ENCODE measurements around the gene GATAD2A. TPM values are rescaled to one million over a fixed set of nuclear protein-coding genes. Genes with fewer than 3 reads are reported as not detected.

GATAD2A gene
- total RNA-seq, 1 donor from 2014 or later: 39.9 TPM

DNA sequence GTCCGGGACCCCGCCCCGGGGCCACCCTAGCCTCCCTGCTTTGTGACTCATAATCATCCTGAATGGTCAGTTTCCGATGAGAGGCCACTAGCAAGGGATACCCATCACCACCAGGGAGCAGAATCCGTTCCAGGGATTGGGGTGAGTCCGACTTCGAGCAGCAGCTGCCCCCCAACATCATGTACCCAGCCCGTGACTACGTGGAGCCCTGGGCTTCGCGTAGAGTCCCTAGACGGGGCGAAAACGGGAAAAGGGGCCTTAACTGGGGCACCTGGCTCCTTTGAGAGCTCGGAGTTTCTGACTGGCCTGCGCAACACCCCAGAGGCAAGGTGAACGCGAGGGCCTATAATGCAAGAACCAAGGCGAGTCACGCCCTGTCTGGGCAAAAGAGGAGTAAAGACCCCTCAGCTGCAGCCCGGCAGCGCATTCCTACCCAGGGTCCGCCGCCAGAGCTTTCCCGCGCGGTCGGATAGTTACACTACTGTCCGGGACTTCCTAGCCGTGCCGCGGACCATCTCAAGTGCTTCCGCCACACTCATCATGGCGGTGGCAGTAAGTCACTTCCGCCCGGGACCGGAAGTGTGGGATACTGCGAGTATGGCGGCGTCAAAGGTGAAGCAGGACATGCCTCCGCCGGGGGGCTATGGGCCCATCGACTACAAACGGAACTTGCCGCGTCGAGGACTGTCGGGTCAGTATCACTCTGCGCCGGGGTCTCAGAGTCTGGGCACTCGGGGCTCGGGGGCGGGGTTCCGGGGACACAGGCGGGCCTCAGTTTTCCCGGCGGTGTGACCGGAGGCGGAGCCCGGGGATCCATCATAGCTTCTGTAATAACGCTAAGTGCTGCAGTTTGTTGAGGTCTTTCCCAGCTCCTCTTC is 110.4 kb downstream of the GATAD2A start, which contains the start of gene NDUFA13:
Gene NDUFA13, plus strand, starts transcription at position 584 of the 878 bp plus-strand sequence. Its CDS starts 14 bp downstream, at position 598.
- intact Hi-C loops (cut with DNase I): no loop called here

DNA sequence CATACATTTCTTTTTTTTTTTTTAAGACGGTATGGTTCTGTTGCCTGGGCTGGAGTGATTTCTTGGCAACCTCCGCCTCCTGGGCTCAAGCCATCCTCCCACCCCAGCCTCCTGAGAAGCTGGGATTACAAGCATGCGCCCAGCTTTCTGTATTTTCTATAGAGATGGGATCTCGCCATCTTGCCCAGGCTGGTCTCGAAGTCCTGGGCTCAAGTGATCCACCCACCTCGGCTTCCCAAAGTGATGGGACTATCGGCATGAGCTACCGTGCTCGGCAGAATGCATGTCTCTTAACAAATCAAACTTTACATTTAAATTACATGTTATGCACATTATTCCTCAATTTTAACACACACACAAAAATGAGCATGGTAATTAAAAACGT is 111.8 kb downstream of the GATAD2A start:
- intact Hi-C loops (cut with DNase I): no loop called here

More for the DNA sequence above, 110.4 kb downstream of the GATAD2A start, which contains the start of gene NDUFA13:
- peak; percentile 97 for DNase-seq (ENCODE audit: low spot score)

DNA sequence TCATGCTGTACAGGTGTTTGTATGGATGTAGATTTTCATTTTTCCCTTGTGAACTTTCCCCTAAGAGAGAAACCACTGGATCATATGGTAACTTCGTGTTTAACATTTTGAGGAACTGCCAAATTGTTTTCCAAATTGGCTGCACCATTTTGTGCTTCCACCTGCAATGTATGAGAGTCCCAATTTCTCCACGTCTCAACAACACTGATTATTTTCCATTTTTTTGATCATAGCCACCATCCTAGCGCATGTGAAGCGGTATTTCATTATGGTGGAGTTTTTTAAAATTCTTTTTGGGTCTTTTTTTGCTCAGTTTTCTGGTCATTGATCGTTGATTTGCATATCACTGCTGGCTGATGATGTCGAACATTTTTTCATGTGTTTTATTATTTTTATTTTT is 115.5 kb downstream of the GATAD2A start:
- intact Hi-C loops (cut with DNase I): no loop called here

More for the DNA sequence above, 111.8 kb downstream of the GATAD2A start:
- no peak for DNase-seq (ENCODE audit: low spot score)

DNA sequence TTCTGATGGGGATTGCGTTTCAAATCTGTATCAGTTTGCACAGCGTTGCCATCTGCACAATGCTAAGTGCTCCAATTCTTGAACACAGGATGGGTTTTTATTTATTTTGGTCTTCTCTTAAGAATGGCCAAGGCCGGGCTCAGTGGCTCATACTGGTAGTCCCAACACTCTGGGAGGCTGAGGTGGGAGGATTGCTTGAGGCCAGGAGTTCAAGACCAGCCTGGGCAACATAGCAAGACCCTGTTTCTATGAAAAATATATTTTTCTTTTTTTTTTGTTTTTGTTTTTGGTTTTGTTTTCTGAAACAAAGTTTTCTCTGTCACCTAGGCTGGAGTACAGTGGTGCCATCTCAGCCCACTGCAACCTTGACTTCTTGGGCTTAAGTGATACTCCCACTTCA is 117.7 kb downstream of the GATAD2A start:
- intact Hi-C loops (cut with DNase I): no loop called here
- DNase-seq (ENCODE audit: low spot score): no peak

More for the DNA sequence above, 115.5 kb downstream of the GATAD2A start:
- no peak for DNase-seq (ENCODE audit: low spot score)

DNA sequence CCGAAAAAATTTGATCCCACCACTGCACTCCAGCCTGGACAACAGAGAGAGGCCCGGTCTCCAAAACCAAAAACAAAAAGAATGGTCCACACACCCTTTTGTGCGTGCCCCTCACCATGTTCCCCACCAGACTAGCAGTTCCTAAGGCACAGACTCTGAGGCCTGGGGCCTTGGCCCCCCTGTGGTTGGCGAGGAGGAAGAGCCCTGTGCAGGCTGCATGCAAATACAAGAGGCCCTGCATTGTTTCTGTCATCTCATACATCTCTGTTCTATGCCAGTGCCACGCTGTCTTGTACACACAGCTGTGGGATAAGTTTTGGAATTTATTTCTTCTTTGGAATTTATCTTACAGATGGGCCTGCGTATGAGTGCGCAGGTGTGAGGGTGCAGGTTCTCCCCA is 118.6 kb downstream of the GATAD2A start:
- no peak for DNase-seq (ENCODE audit: low spot score)
- intact Hi-C loops (cut with DNase I): no loop called here

DNA sequence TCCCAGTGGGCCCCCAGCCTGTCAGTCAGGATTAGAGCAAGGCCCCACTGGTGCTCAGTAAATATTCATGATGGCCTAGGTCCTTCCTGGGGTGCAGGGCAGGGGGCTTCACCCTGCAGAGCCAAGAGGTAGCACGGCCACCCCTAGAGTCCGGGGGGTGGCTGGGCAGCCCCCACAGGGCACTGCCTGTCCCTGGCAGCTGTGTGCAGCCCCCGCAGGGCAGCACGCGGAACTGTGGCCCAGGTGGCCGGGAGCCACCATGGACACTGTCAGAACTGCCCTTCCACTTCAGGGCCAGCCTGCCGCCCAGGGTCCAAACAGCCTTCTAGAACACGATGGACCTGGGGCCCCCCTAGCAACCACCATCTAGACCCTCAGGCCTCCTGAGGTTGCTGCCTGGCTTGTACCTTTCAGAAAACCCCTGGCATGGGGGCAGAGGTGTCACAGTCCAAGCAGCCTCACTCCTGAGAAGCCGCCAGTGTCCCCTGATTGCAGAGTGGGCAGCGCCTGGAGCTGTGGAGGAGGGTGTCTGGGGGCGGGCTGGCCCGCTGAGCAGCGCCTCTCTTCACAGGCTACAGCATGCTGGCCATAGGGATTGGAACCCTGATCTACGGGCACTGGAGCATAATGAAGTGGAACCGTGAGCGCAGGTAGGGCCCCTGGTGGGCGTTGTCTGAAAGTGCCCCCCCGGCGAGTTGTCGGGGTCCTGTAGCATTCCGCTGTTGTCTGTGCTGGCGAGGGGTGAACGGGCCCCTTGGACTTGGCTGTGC is 120.3 kb downstream of the GATAD2A start:
- DNase-seq (ENCODE audit: low spot score): no peak
- intact Hi-C loops (cut with DNase I): no loop called here

DNA sequence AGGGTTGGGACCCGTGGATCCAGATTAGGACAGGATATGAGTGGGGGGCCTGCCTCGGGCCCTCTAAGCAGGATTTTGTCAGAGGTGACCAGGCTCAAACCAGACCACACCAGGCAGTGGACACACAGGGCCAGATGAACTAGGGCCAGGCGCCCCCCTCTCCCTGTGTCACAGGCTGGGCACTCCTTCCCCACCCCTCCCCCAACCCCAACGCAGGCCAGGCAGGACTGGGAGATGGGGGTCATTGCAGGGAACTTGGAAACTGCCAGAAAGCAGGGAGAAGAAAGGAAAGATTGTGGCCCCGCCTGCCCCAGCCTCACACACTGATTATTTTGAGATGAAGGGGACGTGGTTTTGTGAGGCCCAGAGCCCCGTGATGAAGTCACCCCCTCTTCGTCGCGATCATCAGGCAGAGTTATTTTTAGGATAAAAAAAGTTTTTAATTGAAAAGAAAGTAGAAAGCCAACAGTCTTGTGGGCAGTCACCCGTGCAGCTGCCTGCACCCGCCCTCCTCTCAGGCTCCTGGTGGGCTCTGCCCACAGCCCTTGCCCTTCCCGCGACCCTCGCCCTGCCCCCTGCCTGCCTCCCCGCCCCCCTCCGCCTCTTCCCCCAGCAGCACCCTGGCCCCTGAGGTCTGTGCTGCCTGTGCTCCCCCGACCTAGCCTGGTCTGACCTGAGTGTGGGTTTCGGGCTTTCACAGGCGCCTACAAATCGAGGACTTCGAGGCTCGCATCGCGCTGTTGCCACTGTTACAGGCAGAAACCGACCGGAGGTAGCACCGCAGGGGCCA is 121.3 kb downstream of the GATAD2A start:
- no peak for DNase-seq (ENCODE audit: low spot score)
- intact Hi-C loops (cut with DNase I): no loop called here

DNA sequence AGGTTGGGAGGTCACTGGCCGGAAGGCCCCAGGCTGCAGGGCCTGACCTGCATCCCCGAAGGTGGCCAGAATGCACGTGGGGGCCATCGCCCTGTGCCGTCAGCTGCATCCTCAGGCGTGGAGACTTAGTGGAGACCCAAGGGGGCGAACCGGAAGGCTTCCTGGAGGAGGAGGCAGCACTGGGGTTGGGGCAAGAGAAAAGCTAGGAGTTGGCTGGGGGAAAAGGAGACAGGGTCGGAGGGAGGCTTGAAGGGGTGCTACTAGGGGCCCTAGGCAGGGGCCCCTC is 121.8 kb downstream of the GATAD2A start:
- DNase-seq (ENCODE audit: low spot score): no peak
- intact Hi-C loops (cut with DNase I): no loop called here

DNA sequence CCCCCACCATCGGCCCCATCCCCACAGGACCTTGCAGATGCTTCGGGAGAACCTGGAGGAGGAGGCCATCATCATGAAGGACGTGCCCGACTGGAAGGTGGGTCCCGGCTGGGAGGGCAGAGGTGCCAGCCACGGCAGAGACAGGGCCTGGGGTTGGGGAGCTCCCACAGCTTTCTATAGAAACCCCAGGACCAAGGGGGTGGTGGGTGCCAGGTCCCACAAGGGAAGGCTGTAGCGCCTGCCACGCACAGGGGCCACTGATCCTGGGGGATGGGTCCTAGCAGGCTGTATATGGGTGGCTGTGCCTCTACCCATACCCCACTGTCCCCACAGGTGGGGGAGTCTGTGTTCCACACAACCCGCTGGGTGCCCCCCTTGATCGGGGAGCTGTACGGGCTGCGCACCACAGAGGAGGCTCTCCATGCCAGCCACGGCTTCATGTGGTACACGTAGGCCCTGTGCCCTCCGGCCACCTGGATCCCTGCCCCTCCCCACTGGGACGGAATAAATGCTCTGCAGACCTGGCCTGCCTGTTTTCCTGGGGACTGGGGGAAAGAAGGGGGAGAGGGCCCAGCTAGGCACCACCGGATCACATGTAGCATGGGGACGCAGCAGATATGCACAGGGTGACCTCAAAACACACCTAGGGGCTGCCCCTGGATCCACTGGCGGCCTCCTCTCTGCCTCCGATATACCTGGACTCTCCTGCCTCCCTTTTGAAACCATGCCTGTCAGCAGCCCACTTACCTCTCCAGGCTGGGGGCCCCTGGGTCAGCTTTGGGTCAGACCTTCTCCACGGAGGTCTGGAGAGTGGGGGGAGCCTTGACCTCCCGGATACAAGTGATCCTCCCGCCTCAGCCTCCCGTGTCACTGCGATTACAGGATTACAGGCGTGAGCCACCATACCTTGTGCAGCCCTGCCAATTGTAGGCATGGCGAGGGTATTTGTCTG is 122.5 kb downstream of the GATAD2A start:
- DNase-seq (ENCODE audit: low spot score): no peak

DNA sequence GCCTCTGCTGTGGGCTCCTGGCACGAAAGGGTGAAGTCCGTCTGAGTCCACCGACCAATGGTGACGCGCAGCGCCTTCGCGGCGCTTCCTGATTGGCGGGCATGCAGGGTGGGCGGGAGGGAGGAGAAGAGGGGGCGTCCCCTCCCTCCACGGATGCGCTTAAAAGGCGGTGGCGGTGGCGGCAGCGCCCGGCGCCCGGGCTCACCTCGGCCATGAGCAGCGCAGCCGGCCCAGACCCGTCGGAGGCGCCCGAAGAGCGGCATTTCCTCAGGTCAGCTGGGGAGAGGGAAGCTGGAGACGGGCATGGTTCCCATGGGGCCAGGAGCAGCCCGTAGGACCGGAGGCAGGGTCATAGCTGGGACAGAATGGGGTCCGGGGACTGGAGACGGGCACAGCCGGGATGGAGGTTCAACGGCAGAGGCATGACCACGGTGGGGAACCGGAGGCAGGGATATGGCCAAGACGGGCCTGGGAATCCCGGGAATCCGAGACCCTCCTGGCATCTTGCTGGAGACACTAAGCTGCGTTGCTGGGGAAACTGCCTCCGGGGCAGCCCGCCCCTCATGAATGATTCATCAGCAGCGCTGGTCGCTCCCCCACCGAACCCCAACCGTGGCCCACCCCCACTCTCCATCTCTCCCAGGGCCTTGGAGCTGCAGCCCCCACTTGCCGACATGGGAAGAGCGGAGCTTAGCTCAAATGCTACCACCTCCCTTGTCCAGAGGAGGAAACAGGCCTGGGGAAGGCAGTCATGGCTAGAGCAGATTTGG is 123.4 kb downstream of the GATAD2A start, which contains the start of gene YJEFN3:
Gene YJEFN3, plus strand, starts transcription at position 191 of the 770 bp plus-strand sequence. Its CDS starts 22 bp downstream, at position 213.
- DNase-seq (ENCODE audit: low spot score): no peak
- intact Hi-C loops (cut with DNase I): no loop called here

More for the DNA sequence above, 122.5 kb downstream of the GATAD2A start:
- intact Hi-C loops (cut with DNase I): no loop called here

DNA sequence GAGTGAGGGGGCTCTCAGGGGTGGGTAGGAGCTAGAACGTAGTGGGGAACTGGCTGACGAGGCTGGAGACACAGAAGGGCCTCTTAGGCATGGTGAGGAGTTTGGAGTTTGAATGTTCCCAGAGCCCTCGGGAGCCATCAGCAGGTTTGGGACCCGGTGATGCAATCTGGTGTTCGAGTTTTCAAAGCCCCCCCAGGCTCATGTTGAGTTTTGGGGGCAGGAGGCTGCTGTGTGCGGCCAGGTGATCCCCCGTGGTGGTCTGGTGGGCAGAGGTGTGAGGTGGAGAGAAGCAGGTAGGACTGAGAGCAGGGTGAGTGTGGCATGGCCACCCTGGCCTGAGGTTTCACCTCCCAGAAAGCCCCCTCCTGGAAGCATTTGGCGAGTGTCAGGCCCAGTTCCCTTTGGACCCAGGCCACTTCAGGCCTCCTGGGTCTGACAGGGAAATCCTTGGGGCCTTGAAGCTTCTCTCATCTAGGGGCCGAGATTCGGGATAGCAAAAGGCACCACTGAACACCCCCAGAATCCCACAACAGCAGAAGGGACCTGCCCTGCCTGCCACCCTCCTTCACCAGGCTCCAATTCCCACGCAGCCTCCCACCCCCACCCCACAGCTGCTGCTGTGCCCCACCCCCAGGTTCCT is 124.4 kb downstream of the GATAD2A start:
- no peak for DNase-seq (ENCODE audit: low spot score)
- intact Hi-C loops (cut with DNase I): no loop called here

DNA sequence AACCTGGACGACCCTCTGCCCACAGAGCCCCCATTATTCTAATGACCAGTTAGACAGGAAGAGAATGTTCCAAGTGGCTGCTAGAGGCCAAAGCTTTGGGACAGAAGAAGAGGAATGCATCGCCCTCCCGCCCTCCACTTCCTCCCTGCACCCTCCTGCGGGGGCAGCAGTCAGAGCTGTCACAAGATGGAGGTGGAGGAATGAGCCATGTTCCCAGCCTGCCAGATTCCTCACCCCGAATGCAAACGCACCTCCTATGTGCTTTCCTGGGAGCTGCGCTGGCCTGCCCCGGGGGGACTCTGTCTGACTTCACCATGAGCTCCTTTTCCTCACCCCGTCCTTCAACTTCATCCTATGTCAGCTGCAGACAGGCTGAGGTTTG is 124.9 kb downstream of the GATAD2A start:
- intact Hi-C loops (cut with DNase I): no loop called here
- no peak for DNase-seq (ENCODE audit: low spot score)

DNA sequence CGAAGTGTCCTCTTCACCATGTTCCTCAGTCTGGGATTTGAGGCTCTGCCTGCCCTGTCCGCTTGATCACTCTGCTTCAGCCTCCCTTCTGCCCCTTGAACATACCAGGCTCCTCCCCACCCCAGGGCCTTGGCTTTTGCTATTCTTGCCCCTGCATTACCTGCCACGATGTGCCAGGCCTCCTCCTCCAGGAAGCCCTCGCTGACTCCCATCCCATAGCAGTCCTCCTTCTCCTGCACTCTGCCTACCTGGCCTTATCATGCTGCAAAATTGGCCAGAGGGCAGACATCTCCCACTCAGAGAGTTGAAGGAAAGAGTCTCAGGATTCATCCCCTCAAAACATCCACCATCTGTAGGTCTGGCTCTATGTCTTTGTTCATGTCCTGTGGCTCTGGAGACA is 125.4 kb downstream of the GATAD2A start:
- intact Hi-C loops (cut with DNase I): no loop called here
- no peak for DNase-seq (ENCODE audit: low spot score)

DNA sequence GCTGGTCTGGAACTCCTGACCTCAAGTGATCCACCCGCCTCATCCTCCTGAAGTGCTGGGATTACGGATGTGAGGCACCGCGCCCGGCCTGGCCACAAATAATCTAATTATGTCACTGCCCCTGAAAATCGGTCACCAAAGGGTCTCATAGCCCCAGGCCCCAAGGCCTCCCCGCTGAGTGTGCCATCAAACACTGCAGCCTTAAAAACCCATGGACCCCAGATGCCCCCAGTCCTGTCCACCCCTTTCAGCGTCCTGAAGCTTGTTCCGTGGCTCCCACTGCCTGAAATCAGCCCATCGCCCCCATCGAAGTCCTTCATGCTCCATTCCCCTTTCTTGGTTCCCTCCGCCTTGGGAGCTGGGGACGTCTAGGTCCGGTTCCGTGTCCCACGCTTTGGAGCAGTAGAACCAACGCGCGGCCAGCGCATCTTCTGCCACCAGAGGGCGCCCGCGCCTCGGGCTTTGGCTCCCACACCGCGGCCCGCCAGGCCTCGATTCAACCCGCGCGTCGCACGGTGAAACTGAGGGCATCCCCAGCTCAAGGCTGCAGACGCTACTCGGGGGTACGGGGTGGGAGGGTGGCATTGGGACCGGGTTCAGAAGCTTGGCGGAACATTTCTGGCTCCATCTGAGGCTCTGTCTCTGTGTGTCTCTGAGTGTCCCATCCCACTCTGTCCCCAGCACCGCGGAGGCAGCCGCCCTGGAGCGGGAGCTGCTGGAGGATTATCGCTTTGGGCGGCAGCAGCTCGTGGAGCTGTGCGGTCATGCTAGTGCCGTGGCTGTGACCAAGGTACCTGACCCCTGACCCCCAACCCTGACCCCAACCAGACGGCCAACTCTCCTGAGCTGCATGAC is 126.7 kb downstream of the GATAD2A start:
- peak; percentile 94 for DNase-seq (ENCODE audit: low spot score)
- intact Hi-C loops (cut with DNase I): loop anchor here (2.0 kb wide), 2 partner anchors 23 to 111 kb away; partner anchors contain the start of gene GMIP

DNA sequence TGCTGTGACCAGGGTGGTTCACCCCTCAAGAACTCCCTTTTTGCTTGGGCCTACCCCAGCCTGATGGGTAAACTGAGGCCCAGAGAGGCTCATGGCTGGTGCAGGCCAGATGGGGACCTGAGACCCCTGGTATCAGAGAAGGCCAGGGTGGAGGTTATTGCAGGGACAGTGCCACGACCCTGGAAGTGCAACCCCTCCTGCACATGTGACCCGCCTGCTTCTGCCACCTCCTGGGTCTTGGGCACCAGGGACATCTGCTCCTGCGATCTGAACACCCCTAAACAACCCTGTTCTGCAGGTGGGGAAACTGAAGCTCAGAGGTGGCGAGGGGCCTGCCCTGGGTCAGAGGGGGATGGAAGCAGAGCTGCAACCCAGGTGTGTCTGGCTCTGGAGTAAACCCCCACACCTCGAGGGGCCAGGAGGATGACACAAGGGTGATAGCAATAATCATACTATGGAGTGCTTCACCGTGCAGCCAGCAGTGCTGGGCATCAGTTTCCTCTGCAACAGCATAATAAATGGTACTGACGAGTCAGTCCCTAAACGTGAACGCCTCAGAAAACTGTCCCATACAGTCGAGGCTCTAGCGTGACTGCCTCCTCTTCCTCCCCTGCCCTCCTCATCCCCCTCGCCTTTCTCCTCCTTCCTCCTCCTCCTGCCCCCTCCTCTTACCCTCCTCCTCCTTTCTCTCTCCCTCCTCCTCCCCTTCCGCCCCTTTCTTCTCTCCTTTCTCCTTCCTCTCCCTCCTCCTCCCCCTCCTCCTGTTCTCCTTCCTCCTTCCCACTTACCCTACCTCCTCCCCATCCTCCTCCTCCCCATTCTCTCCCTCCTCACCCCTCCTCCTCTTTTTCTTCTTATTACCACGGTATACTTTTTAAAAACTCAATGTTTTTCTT is 127.6 kb downstream of the GATAD2A start:
- intact Hi-C loops (cut with DNase I): loop anchor here (2.0 kb wide), 2 partner anchors 22 to 110 kb away; partner anchors contain the start of gene GMIP
- DNase-seq (ENCODE audit: low spot score): no peak

All from cardiac septum (tissue), 1 donor.